ENCODE measurements around the gene BZW1. TPM values are rescaled to one million over a fixed set of nuclear protein-coding genes. Genes with fewer than 3 reads are reported as not detected.

The BZW1 gene
- 100 to 1,000 TPM; 215 to 226 TPM for total RNA-seq
- polyA plus RNA-seq = 100 to 1,000 TPM in 1 of 2 donors, 10 to 100 TPM in 1; 37.4 to 126 TPM
- long read RNA-seq, donor 1, full-length matches to known transcripts = 48 of 437 reads
- long read RNA-seq, donor 1, partial matches to known transcripts = 279 of 437 reads
- long read RNA-seq, donor 1, other reads (novel, unspliced or antisense) = 110 of 437 reads
- long read RNA-seq, donor 2, full-length matches to known transcripts = 12 of 12 reads
- long read RNA-seq, donor 2, partial matches to known transcripts = 0 of 12 reads
- long read RNA-seq, donor 2, other reads (novel, unspliced or antisense) = 0 of 12 reads
- long read RNA-seq, donor 3, full-length matches to known transcripts = 24 of 32 reads
- long read RNA-seq, donor 3, partial matches to known transcripts = 8 of 32 reads
- long read RNA-seq, donor 3, other reads (novel, unspliced or antisense) = 0 of 32 reads
- long read RNA-seq, donor 4, full-length matches to known transcripts = 17 of 25 reads
- long read RNA-seq, donor 4, partial matches to known transcripts = 8 of 25 reads
- long read RNA-seq, donor 4, other reads (novel, unspliced or antisense) = 0 of 25 reads
- long read RNA-seq, donor 5, full-length matches to known transcripts = 47 of 52 reads
- long read RNA-seq, donor 5, partial matches to known transcripts = 5 of 52 reads
- long read RNA-seq, donor 5, other reads (novel, unspliced or antisense) = 0 of 52 reads

GRCh38 chr2:200811333-200812121, at the start of gene BZW1:
Gene BZW1, plus strand, starts transcription at chr2:200811910. Its CDS starts 1,308 bp downstream, at chr2:200813218.
- peak within 1 kb of the TSS; percentile 95 to 100 for H3K27ac ChIP-seq (ENCODE audit: low read depth in 1 of 2, low read length in 1 of 2)
- H3K4me1 ChIP-seq (ENCODE audit: control insufficient read depth in 5 of 5, insufficient read depth in 5 of 5, low read length in 5 of 5) = peaks cover 0 to 31% (median 13%) of the 10 kb centered on the region in 5 donors
- peak; percentile 98 to 99 (median 98) for DNase-seq
- no peaks in the 10 kb centered on the region for H3K9me3 ChIP-seq (ENCODE audit: control insufficient read depth in 4 of 4, insufficient read depth in 3 of 4, low read length in 3 of 4)
- WGBS, 2 donors = 0 to 1% methylated on average over 69 to 75 of the region's 75 CpGs
- peak; percentile 93 for ATAC-seq (ENCODE audit: insufficient read depth, low FRiP score)
- H3K4me3 ChIP-seq = peak within 1 kb of the TSS; percentile 100
- peaks cover 6 to 26% (median 18%) of the 10 kb centered on the region in 4 donors for H3K36me3 ChIP-seq (ENCODE audit: control insufficient read depth in 4 of 4, insufficient read depth in 4 of 4, low read length in 4 of 4)
- H3K27me3 ChIP-seq (ENCODE audit: control insufficient read depth in 3 of 3, insufficient read depth in 3 of 3, low read length in 2 of 3) = no peaks in the 10 kb centered on the region
- peak within 1 kb of the TSS; percentile 88 to 97 for H3K9ac ChIP-seq (ENCODE audit: insufficient read depth in 1 of 2, low read length in 2 of 2)
- TF ChIP-seq CTCF (IDR thresholded peaks at IDR 0.05; ENCODE audit: control extremely low read depth, extremely low read depth) = no peak

- H3K4me1 ChIP-seq (ENCODE audit: control insufficient read depth in 5 of 5, insufficient read depth in 5 of 5, low read length in 5 of 5) = peaks cover 0 to 4% (median 2%) of the 10 kb centered on the region in 5 donors
Observed at GRCh38 chr2:200762127-200762526, 49.6 kb upstream of the BZW1 start.

GRCh38 chr2:200763422-200763821, 48.3 kb upstream of the BZW1 start:
- 76 to 83% methylated on average over 4 of the region's 4 CpGs for WGBS, 2 donors
- ATAC-seq (ENCODE audit: insufficient read depth, low FRiP score) = no peak

More at GRCh38 chr2:200762127-200762526, 49.6 kb upstream of the BZW1 start:
- ATAC-seq (ENCODE audit: insufficient read depth, low FRiP score) (no peak), DNase-seq (no peak)
- Histone ChIP-seq H3K27me3 (ENCODE audit: control insufficient read depth in 3 of 3, insufficient read depth in 3 of 3, low read length in 2 of 3) (no peaks in the 10 kb centered on the region), H3K4me3 (no peak overlapping the region), H3K9me3 (ENCODE audit: control insufficient read depth in 4 of 4, insufficient read depth in 3 of 4, low read length in 3 of 4) (no peaks in the 10 kb centered on the region), H3K36me3 (ENCODE audit: control insufficient read depth in 4 of 4, insufficient read depth in 4 of 4, low read length in 4 of 4) (no peaks in the 10 kb centered on the region), H3K27ac (ENCODE audit: low read depth in 1 of 2, low read length in 1 of 2) (no peak overlapping the region), H3K9ac (ENCODE audit: insufficient read depth in 1 of 2, low read length in 2 of 2) (no peak overlapping the region)
- no peak for TF ChIP-seq CTCF (IDR thresholded peaks at IDR 0.05; ENCODE audit: control extremely low read depth, extremely low read depth)
- 71 to 82% methylated on average over 4 of the region's 4 CpGs for WGBS, 2 donors

More at GRCh38 chr2:200763422-200763821, 48.3 kb upstream of the BZW1 start:
- no peak overlapping the region for H3K9ac ChIP-seq (ENCODE audit: insufficient read depth in 1 of 2, low read length in 2 of 2)
- H3K36me3 ChIP-seq (ENCODE audit: control insufficient read depth in 4 of 4, insufficient read depth in 4 of 4, low read length in 4 of 4) = no peaks in the 10 kb centered on the region
- no peaks in the 10 kb centered on the region for H3K9me3 ChIP-seq (ENCODE audit: control insufficient read depth in 4 of 4, insufficient read depth in 3 of 4, low read length in 3 of 4)
- no peak for DNase-seq
- H3K4me3 ChIP-seq = no peak overlapping the region
- no peak for TF ChIP-seq CTCF (IDR thresholded peaks at IDR 0.05; ENCODE audit: control extremely low read depth, extremely low read depth)
- H3K27ac ChIP-seq (ENCODE audit: low read depth in 1 of 2, low read length in 1 of 2) = no peak overlapping the region
- H3K4me1 ChIP-seq (ENCODE audit: control insufficient read depth in 5 of 5, insufficient read depth in 5 of 5, low read length in 5 of 5) = peaks cover 0 to 4% (median 2%) of the 10 kb centered on the region in 5 donors
- H3K27me3 ChIP-seq (ENCODE audit: control insufficient read depth in 3 of 3, insufficient read depth in 3 of 3, low read length in 2 of 3) = no peaks in the 10 kb centered on the region

Measured in lung (tissue), 16 donors.